Left kidney (tissue), 2 donors: Measurements from ENCODE around the gene STEAP3. TPM values are rescaled to one million over a fixed set of nuclear protein-coding genes. Genes with fewer than 3 reads are reported as not detected.

Experiments used
- DNase-seq: peaks from one replicate; pipeline ENCODE4 v3.0.0-alpha.2; 2013
- polyA plus RNA-seq: library from polyadenylated mRNA; unstranded; fragments of 120-200 nt; gene quantifications from one replicate; pipeline ENCODE4 v1.2.1, GENCODE V29; 2013; ENCODE audit not compliant: insufficient read length

STEAP3 gene
- polyA plus RNA-seq, 1 donor, result 1.3 TPM

DNA sequence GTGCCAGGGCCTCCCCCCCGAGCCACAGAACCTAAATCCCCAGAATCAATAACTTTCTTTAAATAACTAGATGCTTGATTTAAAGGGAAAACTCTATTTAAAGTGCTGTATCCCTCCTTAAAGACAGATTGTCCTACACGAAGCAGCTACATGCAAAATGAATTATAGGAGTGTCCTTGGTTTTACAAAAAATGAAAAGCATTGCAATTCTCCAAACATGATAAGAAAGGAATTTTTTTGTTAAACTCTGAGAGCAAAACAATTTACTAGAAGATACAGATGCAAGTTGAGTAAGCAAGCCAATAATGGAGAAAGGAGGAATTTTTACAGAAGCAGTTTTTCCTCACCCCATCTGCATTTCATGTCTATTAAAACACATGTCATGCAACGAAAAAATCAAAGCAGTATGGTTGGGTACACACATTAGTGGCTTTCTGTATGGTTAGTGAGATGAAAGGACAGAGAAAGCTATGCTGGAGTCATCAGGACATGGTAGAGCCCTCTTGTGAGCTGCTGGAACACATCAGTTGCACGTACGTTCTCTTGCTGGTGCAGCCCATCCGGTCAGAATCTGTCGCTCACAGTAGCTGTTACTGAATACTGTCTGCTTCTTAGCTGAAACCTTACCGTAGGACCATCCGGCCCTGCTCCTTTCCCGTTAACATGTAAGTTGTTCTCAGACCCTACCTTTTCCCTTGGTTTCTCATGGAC lies 25.9 kb upstream of the STEAP3 start:
- DNase-seq, result no peak

GRCh38 chr2:119198240-119198840 lies 25.3 kb upstream of the STEAP3 start:
- no peak for DNase-seq

GRCh38 chr2:119201815-119202214 lies 21.8 kb upstream of the STEAP3 start:
- DNase-seq, result no peak

- no peak for DNase-seq
Measured at GRCh38 chr2:119202610-119203310, 20.9 kb upstream of the STEAP3 start.

GRCh38 chr2:119204525-119204924 lies 19.1 kb upstream of the STEAP3 start:
- DNase-seq, result no peak

- DNase-seq, result no peak
Measured at GRCh38 chr2:119205001-119205706, 18.5 kb upstream of the STEAP3 start.

DNA sequence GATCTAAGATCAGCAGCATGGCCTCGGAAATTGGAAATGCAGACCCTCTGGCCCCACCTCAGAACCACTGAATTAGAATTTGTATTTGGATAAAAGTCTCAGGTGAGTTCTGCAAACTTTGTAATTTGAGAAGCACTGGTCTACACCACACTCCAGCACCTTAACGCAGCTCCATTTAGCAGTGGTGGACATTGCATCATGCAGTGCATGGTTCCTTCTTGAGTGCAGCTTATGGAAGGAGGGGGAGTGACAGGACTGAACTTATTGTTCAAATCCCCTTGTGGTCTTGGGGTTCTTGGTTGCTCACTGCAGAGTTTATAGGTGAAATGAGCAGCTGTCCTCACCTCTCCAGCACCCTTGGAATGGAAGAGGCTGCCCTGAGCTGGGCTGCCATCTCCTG lies 17.4 kb upstream of the STEAP3 start:
- no peak for DNase-seq

DNA sequence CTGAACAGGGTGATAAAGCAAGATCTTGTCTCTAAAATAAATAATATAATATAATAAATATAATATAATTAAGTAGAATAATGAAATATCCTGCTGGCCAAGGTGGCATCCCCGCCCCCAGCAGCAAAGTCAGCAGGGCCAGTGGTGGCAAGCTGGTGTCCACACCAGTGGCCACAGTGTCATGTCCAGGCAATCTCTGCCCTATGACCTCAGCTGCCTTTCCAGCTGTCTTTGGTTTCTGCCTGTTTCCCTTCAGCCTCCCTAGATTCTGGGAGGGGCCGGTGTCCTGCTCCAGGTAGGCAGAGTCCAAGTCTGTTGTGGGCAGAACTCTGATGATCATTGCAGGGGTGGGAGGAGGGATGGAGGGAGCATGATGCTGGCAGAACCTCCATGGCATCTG lies 16.2 kb upstream of the STEAP3 start:
- DNase-seq, result no peak

DNA sequence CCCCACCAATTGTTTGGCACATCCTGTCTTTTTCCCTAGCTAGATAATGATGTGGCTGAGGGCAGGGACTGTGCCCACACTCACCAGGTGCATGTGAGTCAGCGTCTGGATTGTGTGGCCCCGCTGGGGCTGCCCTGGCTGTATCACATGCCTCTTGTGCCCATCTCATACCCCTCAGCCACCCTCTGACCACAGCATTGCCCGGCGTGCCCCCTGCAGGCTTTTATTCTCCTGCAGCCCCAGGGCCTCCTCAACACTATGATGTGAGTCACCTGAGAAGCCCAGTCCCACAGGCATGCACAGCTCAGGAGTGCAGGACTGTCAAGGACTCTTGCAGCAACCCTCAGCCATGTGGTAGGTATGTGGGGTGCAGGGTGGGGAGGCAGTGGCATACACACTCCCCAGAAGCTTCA lies 14.8 kb upstream of the STEAP3 start:
- no peak for DNase-seq

DNA sequence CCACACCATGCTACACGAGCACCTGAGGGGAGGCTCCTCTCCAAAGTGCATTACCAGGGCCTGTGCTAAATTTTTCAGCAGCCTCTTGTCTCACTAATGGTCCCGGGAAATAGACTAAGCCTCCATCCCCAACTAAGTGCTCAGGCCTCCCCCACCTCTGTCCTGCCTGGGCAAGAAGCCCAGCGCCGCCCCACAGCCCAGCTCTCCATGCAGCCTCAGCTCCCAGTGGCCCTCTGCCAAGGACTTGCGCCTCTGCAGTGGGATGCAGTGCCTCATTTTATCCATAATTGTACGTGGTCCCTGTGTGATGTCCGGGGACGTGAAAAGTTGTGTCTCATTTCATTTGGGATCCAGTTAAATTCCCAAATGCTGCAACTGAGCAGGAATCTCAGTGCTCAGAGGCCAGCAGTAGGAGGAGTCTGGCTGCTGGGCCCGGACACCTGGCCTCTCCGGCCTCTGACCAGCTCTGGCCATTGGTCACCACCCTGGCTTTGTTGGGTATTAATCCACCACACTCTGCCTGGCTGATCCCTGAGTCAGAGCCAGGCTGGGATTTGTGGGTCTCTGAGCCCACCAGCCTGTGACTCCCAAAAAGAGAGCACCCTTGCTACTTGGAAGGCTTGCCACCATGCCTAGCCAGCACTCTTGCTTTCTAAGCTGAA lies 11.4 kb upstream of the STEAP3 start:
- no peak for DNase-seq

DNA sequence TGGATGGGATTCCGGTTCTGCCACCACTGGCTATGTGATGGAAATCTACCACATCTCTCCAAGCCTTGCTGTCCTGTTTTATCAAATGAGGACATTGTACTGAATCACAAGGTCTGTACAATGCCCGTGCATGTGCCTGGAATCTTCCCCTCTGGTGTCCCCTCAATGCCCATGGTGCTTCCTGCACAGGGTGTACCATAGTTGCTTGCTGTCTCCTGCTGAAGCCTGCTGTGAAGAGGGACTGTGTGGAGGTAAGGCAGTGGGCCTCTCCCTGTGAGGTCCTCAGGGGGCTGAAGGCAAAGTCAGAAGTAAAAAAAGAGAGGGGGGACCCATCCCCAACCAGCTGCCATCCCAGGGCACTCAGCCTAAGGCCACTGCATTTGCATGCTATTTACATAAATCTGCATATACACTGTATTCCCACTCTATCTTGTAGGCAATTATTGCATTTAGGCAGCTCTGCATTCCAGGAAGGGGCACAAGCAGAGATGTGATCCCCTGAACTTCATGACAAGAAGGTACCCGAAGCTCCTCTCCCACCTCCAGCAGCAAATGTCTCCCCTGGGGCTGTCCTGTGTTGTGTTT lies 9.1 kb upstream of the STEAP3 start:
- no peak for DNase-seq

- no peak for DNase-seq
Measured at GRCh38 chr2:119216994-119217393, 6.6 kb upstream of the STEAP3 start.

GRCh38 chr2:119218478-119219064 lies 5.1 kb upstream of the STEAP3 start:
- peak; percentile 43 for DNase-seq

DNA sequence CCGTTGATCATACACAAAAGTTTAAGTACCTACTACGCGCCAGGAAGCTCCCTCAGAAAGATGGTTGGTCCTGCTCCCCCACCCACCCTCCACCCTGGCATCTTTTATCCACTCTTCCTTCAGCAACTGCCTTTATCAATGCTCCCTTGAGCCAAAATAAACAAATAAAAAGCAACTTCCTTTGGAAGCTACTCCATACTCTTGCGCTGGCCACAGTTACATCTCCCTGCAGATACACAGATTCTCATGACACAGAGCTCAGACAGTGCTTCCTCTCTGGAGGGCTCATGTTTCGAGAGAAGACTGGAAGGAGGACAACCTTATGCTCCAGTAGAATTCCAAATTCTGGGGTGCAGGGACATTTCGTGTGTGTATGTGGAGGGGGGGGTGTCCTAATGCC lies 3.8 kb upstream of the STEAP3 start:
- no peak for DNase-seq

GRCh38 chr2:119220720-119221301 lies 2.8 kb upstream of the STEAP3 start:
- DNase-seq, result no peak

DNA sequence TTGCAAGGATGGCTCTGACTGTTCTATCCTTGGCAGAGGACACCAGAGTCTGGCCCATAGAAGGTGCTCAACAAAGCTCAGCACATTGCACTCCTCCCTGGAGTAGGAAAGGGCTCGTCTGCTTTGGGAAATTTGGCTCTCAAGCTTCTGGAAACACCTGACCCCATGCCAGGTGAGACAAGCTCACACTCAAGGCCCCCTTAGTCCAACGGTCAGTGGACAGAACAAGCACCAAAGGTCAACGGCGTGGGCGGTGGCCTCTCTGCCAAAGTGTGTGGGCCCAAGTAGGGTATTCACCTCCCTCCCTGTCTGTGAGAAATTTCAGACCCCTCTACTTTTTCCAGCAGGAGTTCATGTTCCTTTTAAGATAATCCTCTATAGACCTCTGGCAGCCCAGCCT lies 2.0 kb upstream of the STEAP3 start:
- DNase-seq, result no peak

DNA sequence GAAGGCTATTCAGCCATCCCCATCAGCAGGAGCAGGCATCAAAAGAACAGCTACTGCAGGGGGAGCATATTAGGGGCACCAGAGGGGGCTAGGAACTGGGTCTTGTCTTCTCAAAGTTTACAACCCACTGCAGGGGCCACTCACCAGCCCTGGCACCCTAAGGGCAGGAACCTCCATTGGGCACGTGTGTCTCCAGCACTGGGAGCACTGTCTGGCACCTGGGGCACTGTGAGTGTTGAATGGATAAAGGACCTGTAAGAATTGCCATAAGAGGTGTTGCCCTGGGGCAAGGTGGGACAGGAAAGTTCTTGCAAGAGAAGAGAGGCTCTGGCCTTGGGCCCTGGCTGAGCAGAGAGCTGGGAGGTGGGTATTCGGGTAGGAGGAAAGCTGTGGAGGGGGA lies 1.4 kb upstream of the STEAP3 start:
- DNase-seq, result no peak

DNA sequence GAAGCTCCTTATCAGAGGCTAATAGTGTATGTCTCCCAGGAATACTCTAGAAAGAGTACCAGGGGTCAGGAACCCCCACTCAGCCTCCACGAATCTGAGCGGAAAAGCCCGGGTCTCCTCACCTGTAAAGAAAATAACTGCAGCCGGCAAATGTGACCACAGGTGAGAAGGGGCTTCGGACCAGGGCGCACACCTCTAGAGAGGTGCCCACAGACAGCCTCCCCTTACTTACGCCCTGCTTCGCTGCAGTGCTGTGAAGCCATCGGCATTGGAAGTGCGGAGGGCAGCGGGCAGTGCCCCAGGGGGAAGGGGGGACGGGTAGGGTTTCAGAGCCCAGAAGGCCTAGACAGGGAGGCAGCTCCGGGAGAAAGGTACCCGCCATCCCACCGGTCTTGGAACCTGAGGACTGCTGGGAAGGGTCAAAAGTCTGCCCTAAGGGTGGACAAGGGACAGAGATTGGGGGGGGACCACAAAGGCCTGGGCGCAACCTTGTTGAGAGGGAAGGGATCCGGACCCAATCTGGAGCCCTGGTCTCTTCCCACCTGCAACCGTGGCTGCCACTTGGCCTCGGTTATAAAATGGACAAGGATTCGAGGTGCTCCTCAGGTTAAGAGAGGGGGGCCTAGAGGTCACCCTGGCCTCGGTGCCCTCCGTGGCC lies 642 bp upstream of the STEAP3 start:
- DNase-seq, result no peak

DNA sequence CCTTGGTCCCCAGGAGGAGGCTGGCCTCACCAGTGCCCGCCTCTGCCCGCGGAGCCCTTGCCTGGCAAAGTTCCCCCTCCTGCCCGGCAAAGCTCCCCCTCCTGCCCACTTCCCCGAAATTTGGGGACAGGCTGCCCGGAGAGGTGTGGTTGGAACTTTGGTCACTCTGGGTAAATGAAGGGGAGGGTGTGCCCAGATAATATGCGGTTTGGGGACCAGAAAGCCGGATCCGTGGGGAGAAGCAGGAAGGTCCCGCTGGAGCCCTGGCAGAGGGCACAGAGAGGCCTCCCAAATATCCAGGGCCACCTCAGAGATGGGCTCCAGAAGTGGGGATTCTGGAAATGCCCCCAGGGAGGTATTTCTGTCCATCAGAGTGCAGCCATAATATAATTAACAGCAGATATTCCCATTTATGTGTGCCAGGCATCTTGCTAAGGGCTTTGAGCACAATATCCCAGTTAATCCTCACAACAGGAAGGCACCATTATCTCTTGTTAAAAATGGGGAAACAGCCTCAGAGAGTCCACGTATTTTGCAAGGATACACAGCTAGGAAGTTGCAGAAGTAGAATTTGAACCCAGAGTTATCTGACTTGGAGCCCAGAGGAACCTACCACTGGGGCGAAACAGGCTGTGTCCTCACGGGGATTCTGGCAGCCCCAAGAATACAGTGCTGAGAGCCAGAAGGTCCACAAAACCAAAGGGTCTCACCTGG lies 914 bp downstream of the STEAP3 start:
- DNase-seq, result no peak
